B cell (primary cell): ENCODE measurements around the gene MAPK1. TPM values are rescaled to one million over a fixed set of nuclear protein-coding genes. Genes with fewer than 3 reads are reported as not detected.

Experiments
- ATAC-seq: fragments of 200-7000 bp; cut with Tn5 transposase; one replicate; pipeline ENCODE4 v1.10.0; 2021; ENCODE audit warnings: low read depth, mild to moderate bottlenecking, moderate number of reproducible peaks, moderate library complexity
- CTCF ChIA-PET: fragments of 350-600 bp; sonication (Branson Sonifier 250); formaldehyde crosslinking; loops from one replicate; lab custom pipeline; 2021; ENCODE audit warnings: antibody characterized with exemption, inconsistent platforms; lab: Charles Lee
- POLR2A ChIA-PET: fragments of 350-600 bp; sonication (Branson Sonifier 250); formaldehyde crosslinking; loops from one replicate; lab custom pipeline; 2021; ENCODE audit warnings: antibody characterized with exemption; lab: Charles Lee
- DNase-seq: peaks from one replicate; pipeline ENCODE4 v3.0.0; 2013
- H2AFZ ChIP-seq: 2 replicates; pipeline ENCODE4 v1.6.1; 2012; ENCODE audit warnings: mild to moderate bottlenecking, low read depth, low read length; ENCODE audit not compliant: insufficient read depth, poor library complexity, severe bottlenecking
- H3K27ac ChIP-seq, 2 donors: 1 replicate in 1 of 2; 2 replicates in 1 of 2; pipeline ENCODE4 v1.5.1; 2012 to 2013; ENCODE audit warnings: low read length in 2 of 2, mild to moderate bottlenecking in 2 of 2, moderate library complexity in 1 of 2
- H3K27me3 ChIP-seq, 4 experiments: fragments of 200-600 bp in 1 of 4; sonication (generic) in 1 of 4; replicated peaks in 1 of 4; 1 replicate in 2 of 4; 2 replicates in 2 of 4; pipeline versions ENCODE4 v1.6.1 to v1.7.0; 2013 to 2016; ENCODE audit warnings: low read length in 3 of 4, mild to moderate bottlenecking in 2 of 4, mixed read lengths in 1 of 4, moderate library complexity in 1 of 4; ENCODE audit not compliant: insufficient read depth in 4 of 4, control insufficient read depth in 3 of 4; ENCODE audit errors: control extremely low read depth in 1 of 4
- H3K36me3 ChIP-seq, 2 experiments: replicated peaks in 1 of 2; 1 replicate in 1 of 2; 2 replicates in 1 of 2; pipeline versions ENCODE4 v1.6.1 to v1.7.1; 2013; ENCODE audit warnings: low read length in 1 of 2; ENCODE audit not compliant: insufficient read depth in 2 of 2, control insufficient read depth in 1 of 2; ENCODE audit errors: control extremely low read depth in 1 of 2, extremely low read depth in 1 of 2
- H3K4me1 ChIP-seq, 2 donors: fragments of 200-600 bp in 1 of 2; sonication (generic) in 1 of 2; 1 replicate in 1 of 2; 2 replicates in 1 of 2; pipeline versions ENCODE4 v1.5.1 to v1.6.1; 2013 to 2017; ENCODE audit warnings: low read length in 2 of 2; ENCODE audit not compliant: control insufficient read depth in 2 of 2, insufficient read depth in 2 of 2
- H3K4me2 ChIP-seq: replicated peaks from 2 replicates; pipeline ENCODE3; 2012; ENCODE audit warnings: mild to moderate bottlenecking, low read depth, low read length; ENCODE audit not compliant: poor library complexity, severe bottlenecking
- H3K4me3 ChIP-seq, 5 experiments: fragments of 200-600 bp in 1 of 5; sonication (generic) in 1 of 5; 1 replicate in 3 of 5; 2 replicates in 2 of 5; pipeline versions ENCODE4 v1.5.1 to v1.7.0; 2011 to 2016; ENCODE audit warnings: low read length in 4 of 5, mild to moderate bottlenecking in 4 of 5, low read depth in 2 of 5, control low read depth in 1 of 5, moderate library complexity in 1 of 5; ENCODE audit not compliant: insufficient read depth in 1 of 5; ENCODE audit errors: control extremely low read depth in 1 of 5, extremely low read depth in 1 of 5
- H3K79me2 ChIP-seq: fragments of 200-600 bp; sonication (generic); one replicate; pipeline ENCODE4 v1.6.0; 2016; ENCODE audit warnings: low read length; ENCODE audit not compliant: control insufficient read depth, insufficient read depth
- H3K9ac ChIP-seq: fragments of 200-600 bp; sonication (generic); 2 replicates; pipeline ENCODE4 v1.6.1; 2017; ENCODE audit warnings: mild to moderate bottlenecking, low read length, moderate library complexity
- H3K9me3 ChIP-seq, 3 donors: one replicate each; pipeline versions ENCODE4 v1.6.1 to v1.7.1; 2013; ENCODE audit warnings: low read length in 2 of 3; ENCODE audit not compliant: control insufficient read depth in 2 of 3, insufficient read depth in 1 of 3; ENCODE audit errors: control extremely low read depth in 1 of 3
- H4K20me1 ChIP-seq: 2 replicates; pipeline ENCODE4 v1.6.0; 2012; ENCODE audit warnings: mild to moderate bottlenecking, low read length; ENCODE audit not compliant: insufficient read depth, control insufficient read depth, poor library complexity, severe bottlenecking
- H3K27ac Mint-ChIP-seq: one replicate; pipeline ENCODE4 v1.8.0; 2021; ENCODE audit warnings: mixed read lengths
- H3K27me3 Mint-ChIP-seq: one replicate; pipeline ENCODE4 v1.8.0; 2021; ENCODE audit warnings: mixed read lengths
- H3K4me1 Mint-ChIP-seq: one replicate; pipeline ENCODE4 v1.8.0; 2021; ENCODE audit warnings: mixed read lengths
- H3K4me3 Mint-ChIP-seq: one replicate; pipeline ENCODE4 v1.8.0; 2021; ENCODE audit warnings: mixed read lengths
- H3K9me3 Mint-ChIP-seq: one replicate; pipeline ENCODE4 v1.8.0; 2022; ENCODE audit warnings: mixed read lengths; ENCODE audit not compliant: insufficient read depth
- CTCF ChIP-seq: fragments of 200-600 bp; IDR thresholded peaks from one replicate; pipeline ENCODE4 v1.8.0; 2022; ENCODE audit warnings: antibody characterized with exemption, mild to moderate bottlenecking
- EZH2 ChIP-seq: IDR thresholded peaks from 2 replicates; pipeline ENCODE4 v1.6.1; 2012; ENCODE audit warnings: borderline replicate concordance, low read depth, mild to moderate bottlenecking, moderate library complexity, low read length; ENCODE audit not compliant: insufficient read depth, poor library complexity, severe bottlenecking
- intact Hi-C: fragments of 100-400 bp; cut with micrococcal nuclease; formaldehyde crosslinking; loops from one replicate; pipeline ENCODE4 v1.10.0; 2022
- polyA plus RNA-seq: library from polyadenylated mRNA; depleted of rRNA; stranded (reverse); fragments of >200 nt; gene quantifications from 2 replicates; pipeline ENCODE4 v1.2.3, GENCODE V29; 2012
- total RNA-seq, 2 donors: library from RNA; stranded (reverse); fragments of 120-200 nt in 1 of 2; gene quantifications; 1 replicate in 1 of 2; 2 replicates in 1 of 2; pipeline versions ENCODE4 v1.2.3 to v1.2.4, GENCODE V29; 2013 to 2022

Gene MAPK1
- total and polyA plus RNA-seq, 2 donors (not counting 1 experiment from before 2014, with no cell fraction given) = 24.0 to 155 TPM

- peaks cover 97% of the 10 kb centered on the region for H4K20me1 ChIP-seq
- ATAC-seq = no peak
- intact Hi-C loops = no loop called here
These were observed 5.6 kb downstream of the MAPK1 start for GRCh38 chr22:21861851-21862250.

More at GRCh38 chr22:21861851-21862250, 5.6 kb downstream of the MAPK1 start:
- TF ChIP-seq CTCF = no peak
- no peak for TF ChIP-seq EZH2
- peaks cover 100% of the 10 kb centered on the region for H3K79me2 ChIP-seq
- peak overlapping the region; percentile 31 for H3K4me2 ChIP-seq
- Mint-ChIP-seq H3K27ac (peak overlapping the region; percentile 44), H3K9me3 (no peaks in the 10 kb centered on the region), H3K27me3 (no peaks in the 10 kb centered on the region), H3K4me1 (peaks cover 82% of the 10 kb centered on the region), H3K4me3 (no peak overlapping the region)
- no peak overlapping the region for H3K9ac ChIP-seq
- peak overlapping the region in 1 of 2 donors; percentile 34 for H3K27ac ChIP-seq
- H3K4me3 ChIP-seq = no peak overlapping the region
- no peak for DNase-seq
- H3K27me3 ChIP-seq = no peaks in the 10 kb centered on the region
- POLR2A ChIA-PET = no interaction called here
- no peaks in the 10 kb centered on the region for H3K9me3 ChIP-seq
- no peak overlapping the region for H2AFZ ChIP-seq
- H3K4me1 ChIP-seq = peaks cover 68 to 81% of the 10 kb centered on the region in 2 donors
- peaks cover 2 to 4% of the 10 kb centered on the region in 2 experiments for H3K36me3 ChIP-seq
- CTCF ChIA-PET = interaction anchor here (0.7 kb wide), 1 partner anchor 95 kb away, joined by 3 read pairs; no protein-coding TSS in a partner anchor
